Fibroblast of villous mesenchyme (primary cell): ENCODE data around the gene TBCC. TPM values are rescaled to one million over a fixed set of nuclear protein-coding genes. Genes with fewer than 3 reads are reported as not detected.
"Not testable (repeated sequence)": the region's sequence is repeated elsewhere in the genome, so short reads cannot be mapped to it uniquely, and the experiment has no call there.

Experiments
- DNase-seq: peaks from one replicate; pipeline ENCODE4 v3.0.0-alpha.2; 2010; ENCODE audit warnings: low read depth
- H3K4me3 ChIP-seq: 2 replicates; pipeline ENCODE4 v1.5.1; 2011; ENCODE audit warnings: low read depth, mild to moderate bottlenecking, low read length
- total RNA-seq: library from RNA; depleted of rRNA; stranded (reverse); fragments of >200 nt; gene quantifications from 2 replicates; pipeline ENCODE4 v1.2.3, GENCODE V29; 2012
- TF ChIP-seq, protein P1 (sequence below): IDR thresholded peaks from 2 replicates; pipeline ENCODE4 v1.5.1; 2012; ENCODE audit warnings: low read depth, mild to moderate bottlenecking, low read length; ENCODE audit not compliant: insufficient read depth

TBCC gene
- total RNA-seq, 1 donor, result 42.3 TPM

DNA sequence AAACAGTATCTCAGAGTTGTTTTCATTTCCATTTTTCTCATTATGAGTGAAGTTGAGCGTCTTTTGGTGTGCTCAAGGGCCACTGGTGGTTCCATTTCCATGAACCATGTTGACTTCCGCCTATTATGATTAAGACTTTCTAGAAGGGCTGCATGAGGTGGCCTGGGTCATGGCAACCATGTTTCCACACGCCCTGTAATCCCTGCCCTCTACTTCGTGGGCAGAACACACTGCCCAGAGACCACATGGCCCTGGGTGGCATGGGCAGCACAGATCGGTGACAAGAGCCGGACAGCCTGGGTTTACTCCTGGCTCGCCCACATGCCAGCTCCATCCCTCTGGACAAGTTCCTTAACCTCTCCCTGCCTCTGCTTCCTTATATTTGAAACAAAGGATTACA is 38.3 kb downstream of the TBCC start:
- H3K4me3 ChIP-seq, result no peak overlapping the region
- DNase-seq, result no peak
- TF ChIP-seq, protein P1, sequence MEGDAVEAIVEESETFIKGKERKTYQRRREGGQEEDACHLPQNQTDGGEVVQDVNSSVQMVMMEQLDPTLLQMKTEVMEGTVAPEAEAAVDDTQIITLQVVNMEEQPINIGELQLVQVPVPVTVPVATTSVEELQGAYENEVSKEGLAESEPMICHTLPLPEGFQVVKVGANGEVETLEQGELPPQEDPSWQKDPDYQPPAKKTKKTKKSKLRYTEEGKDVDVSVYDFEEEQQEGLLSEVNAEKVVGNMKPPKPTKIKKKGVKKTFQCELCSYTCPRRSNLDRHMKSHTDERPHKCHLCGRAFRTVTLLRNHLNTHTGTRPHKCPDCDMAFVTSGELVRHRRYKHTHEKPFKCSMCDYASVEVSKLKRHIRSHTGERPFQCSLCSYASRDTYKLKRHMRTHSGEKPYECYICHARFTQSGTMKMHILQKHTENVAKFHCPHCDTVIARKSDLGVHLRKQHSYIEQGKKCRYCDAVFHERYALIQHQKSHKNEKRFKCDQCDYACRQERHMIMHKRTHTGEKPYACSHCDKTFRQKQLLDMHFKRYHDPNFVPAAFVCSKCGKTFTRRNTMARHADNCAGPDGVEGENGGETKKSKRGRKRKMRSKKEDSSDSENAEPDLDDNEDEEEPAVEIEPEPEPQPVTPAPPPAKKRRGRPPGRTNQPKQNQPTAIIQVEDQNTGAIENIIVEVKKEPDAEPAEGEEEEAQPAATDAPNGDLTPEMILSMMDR, result no peak

DNA sequence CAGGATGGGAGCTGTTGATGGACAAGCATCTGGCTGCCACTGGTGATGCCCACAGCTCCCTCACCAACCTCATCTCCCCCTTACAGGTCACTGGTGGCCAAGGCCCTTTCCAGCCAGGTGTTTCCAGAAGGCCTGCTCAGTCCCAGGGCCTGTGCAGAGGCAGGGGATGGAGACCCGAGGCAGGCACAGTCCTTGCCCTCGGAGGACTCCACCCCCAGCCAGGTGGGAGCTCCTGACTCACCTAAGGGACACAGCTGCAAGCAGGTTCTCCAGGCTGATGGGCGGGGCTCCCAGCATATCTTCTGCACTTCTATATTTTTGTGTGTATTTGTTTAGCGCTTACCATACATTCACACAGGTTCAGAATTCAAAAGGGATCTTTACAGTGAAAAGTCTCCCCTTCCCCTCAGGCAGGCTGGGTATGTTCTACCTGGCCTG is 40.9 kb downstream of the TBCC start:
- TF ChIP-seq, protein P1, result no peak
- no peak for DNase-seq

DNA sequence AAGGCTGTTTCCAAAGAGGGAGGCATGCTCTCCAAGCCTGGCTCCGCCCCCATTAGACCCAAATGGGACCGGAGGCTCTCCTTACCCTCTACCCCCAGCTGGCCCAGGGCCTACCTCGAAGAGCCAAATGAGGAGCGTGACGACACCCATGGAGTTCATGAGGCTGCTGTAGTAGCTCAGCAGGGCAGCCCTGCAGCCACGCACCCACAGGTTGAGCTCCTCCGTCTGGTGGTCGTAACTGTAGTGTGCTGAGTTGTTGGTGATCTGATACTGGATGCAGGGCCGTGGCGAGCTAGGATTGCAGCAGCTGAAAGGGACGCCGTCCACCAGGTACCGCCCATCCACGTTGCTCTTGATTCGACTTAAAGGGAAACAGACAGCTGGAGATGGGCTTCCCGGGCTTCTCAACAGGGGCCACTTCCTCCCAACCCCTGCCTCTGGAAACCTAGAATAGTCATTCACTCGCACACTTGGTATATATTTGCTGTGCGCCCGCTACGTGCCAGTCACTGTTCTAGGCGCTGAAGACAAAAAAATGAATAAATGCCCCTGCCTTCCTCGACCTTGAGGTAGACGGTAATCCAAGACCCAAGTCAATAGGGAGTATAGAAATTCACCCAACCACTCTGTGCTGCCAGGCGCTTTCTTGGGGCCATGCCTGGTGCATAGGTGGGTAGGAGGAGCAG is 41.5 kb downstream of the TBCC start:
- TF ChIP-seq, protein P1, result no peak
- DNase-seq, result peak; percentile 77
- H3K4me3 ChIP-seq, result peak overlapping the region; percentile 63

More for the DNA sequence above, 40.9 kb downstream of the TBCC start:
- no peak overlapping the region for H3K4me3 ChIP-seq

DNA sequence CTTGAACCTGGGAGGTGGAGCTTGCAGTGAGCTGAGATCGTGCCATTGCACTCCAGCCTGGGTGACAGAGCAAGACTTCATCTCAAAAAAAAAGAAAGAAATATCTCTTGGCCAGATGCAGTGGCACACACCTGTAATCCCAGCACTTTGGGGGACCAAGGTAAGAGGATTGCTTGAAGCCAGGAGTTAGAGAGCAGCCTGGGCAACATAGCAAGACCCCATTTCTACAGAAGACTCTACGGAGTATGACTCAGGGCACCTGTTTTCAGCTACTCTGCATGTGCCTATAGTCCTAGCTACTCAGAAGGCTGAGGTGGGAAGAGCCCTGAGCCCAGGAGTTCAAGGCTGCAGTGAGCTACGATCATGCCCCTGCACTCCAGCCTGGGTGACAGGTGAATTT is 43.1 kb downstream of the TBCC start:
- not testable (repeated sequence) for DNase-seq, H3K4me3 ChIP-seq

DNA sequence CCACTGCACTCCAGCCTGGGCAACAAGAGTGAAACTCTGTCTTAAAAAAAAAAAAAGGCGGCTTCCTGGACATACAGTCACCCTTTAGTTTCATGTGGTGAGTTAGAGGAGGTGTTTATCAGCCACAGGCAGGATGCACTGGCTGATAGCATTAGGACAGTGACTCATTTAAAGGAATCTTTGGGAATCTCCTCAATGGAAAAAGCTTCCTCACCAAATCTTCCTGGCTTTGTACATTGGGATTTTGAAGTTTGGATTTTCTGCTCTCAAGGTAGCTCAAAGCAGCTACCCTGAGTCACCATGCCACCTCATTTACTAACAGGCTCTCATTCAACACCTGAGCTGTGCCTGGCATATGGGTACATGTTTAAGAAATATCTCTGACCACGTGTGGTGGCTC is 43.7 kb downstream of the TBCC start:
- TF ChIP-seq, protein P1, result no peak
- peak; percentile 89 for DNase-seq
- H3K4me3 ChIP-seq, result no peak overlapping the region

DNA sequence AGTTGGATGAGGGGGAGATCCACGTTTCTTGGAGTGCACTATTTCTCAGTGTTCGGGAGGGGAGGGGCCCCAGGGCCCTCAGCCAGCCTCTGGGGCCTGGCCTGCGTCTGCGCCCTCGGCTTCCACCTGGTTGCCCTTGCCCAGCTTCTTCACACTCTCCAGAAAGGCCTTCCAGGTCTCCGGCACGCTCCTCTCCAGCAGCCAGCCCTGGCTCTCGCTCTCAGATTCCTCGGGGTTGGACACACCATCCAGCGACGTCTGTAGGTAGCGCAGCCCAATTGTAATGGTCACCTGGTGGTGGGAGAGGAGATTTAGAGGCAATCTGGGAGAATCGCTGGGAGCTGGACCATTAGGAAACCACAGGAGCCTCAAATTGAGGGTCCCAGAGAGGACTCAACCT is 47.7 kb downstream of the TBCC start:
- H3K4me3 ChIP-seq, result no peak overlapping the region
- TF ChIP-seq, protein P1, result no peak
- no peak for DNase-seq

DNA sequence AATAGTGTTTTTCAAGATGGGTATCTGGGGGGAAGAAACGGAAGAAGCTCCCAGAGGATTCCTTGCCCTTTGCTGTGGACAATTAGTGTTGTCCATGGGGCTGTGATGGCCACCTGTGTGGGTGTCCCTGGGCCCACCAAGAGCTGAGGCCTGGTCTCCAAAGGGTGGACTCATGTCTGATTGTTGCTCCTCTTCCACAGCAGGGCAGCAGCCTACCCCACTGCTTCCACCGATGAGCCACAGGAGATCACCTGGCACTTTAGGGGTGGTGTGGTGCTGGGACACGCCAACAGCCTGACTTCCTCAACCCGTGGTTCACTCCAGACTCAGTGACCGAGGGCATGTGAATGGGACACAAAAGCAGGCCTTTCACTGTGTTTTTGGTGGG is 48.6 kb downstream of the TBCC start:
- DNase-seq, result no peak
- TF ChIP-seq, protein P1, result no peak
- H3K4me3 ChIP-seq, result no peak overlapping the region
